Activated T-cell treated with anti-CD3 and anti-CD28 coated beads for 48 hours (primary cell): ENCODE results near the gene ERICH4.
"Not testable (repeated sequence)": the region's sequence is repeated elsewhere in the genome, so short reads cannot be mapped to it uniquely, and the experiment has no call there.

Experiments used
- DNase-seq: peaks from one replicate; pipeline ENCODE4 v3.0.0-alpha.2; 2020; ENCODE audit warnings: low read depth

ERICH4 gene

DNA sequence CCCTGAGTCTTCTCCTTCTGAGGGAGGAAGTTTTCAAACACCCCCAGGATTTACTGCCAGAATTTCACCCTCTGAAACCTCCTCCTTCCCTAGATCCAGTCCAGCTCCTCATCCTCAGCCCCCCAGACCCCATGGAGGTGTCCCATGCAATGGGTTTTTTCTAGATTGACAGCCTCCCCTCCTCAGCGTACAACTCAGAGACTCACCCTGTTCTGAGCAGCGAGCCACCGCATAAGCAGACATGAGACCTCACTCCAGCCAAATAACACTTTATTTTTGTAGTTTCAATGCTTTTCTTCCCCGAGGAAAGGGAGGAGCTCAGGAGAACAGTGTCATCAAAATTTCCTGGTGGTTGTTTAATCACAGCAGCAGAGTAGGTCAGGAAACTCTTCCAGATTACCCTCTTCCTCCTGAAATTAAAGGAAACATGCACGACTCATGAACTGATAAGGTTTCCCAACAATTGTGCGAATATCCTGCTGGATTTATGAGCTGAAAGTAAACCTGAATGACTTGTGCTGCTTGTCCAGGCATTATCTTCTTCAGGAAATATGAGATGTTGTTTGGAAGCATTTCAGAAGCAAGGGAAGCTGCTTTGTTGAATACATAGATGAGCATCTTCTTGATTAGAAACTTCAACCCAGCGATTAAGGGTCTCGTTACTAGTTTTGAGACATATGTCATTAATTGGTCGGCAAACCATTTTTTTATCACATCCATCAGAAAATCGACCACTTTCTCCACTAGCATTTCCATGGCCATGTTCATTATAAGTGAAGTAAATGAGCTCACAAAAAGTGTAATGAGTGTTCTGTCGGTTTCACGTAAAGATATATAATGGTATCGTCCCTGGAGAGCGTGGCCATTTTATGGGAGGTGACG lies 36.2 kb downstream of the ERICH4 start:
- no peak for DNase-seq

DNA sequence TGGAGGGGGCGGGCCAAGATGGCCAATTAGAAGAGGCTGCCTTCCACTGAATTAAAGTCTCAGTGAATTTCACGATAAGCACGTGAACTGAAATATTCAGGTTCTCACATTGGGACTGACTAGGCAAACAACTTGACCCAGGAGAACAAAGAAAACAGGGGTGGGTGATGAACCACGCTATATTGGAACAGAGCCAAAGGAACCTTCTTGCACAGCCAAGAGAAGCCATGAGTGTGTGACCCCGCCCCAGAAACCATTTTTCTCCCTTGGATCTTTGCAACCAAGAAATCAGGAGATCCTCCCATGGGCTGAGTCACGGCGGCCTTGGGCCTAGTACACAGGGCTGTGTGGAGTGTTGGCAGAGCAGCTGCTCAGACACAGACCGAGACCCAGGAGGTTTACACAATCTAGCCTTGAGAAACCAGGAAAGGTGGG lies 36.8 kb downstream of the ERICH4 start:
- no peak for DNase-seq

DNA sequence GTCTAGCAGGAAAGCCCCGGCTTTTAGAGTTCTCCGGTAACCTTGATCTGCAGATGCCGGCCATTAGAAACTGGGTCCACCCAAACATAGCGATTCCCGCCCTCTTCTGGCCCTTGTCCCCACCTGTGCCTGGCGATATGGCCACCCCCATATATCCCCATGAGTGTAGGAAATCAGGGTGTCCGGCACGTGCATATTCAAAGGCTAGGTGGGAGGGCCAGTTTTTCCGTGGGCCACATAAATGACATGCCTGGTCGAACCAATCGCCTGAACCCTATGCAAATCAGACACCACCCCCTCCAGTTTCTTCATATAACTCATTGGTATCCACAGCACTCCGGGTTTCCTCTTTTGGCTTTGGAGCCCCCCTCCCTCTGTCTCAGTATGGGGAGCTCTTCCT lies 37.4 kb downstream of the ERICH4 start:
- no peak for DNase-seq

DNA sequence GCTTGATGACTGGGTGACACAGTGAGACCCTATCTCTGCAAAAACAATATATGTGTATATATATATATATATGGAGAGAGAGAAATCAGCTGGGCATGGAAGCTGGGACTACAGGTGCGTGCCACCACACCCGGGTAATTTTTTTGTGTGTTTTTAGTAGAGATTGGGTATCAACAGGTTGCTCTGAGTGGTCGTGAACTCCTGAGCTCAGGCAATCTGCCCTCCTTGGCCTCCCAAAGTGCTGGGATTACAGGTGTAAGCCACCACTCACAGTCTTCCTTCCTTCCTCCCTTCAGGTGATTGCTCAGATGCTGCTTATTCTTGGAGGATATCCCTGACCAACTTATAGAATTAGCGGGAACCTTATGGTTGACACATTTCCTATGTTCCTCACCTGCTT lies 41.9 kb downstream of the ERICH4 start:
- no peak for DNase-seq

DNA sequence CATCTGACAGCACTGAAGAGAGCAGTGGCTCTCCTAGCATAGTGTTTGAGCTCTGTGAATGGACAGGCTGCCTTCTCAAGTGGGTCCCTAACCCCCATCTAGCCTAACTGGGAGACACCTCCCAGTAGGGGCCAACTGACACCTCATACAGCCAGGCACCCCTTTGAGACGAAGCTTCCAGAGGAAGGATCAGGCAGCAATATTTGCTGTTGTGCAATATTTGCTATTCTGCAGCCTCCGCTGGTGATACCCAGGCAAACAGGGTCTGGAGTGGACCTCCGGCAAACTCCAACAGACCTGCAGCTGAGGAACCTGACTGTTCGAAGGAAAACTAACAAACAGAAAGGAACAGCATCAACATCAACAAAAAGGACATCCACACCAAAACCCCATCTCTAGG lies 44.0 kb downstream of the ERICH4 start:
- not testable (repeated sequence) for DNase-seq

DNA sequence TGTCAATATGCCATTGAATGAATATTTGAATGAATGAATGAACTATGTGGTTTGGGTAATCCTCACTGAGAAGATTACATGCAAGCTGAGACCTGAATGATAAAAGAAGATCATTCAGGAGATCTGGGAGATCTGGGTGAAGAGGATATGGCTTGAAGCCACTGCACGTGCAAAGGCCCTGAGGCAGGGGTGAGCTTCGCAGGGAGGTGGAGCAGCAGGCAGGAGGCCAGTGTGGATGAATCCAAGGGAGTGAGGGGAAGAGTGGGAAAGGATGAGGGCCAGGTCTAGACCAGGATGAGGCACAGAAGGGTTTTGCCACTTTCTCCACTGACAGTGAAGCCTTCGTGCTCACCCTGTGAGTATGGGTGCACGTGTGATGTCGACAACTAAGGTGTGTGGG lies 49.9 kb downstream of the ERICH4 start:
- no peak for DNase-seq
